Neuronal stem cell (in vitro differentiated cells): ENCODE results near the gene CDK14.

Source experiments
- DNase-seq: peaks from one replicate; pipeline ENCODE4 v3.0.0-alpha.2; 2013; ENCODE audit warnings: low spot score
- H2AFZ ChIP-seq: one replicate; pipeline ENCODE4 v1.6.1; 2013; ENCODE audit warnings: mild to moderate bottlenecking, low read length, inconsistent platforms
- H2AK5ac ChIP-seq: 2 replicates; pipeline ENCODE4 v1.6.1; 2013; ENCODE audit warnings: low read depth, mild to moderate bottlenecking, inconsistent platforms, low read length, moderate library complexity, mixed read lengths
- H2BK120ac ChIP-seq: 2 replicates; pipeline ENCODE4 v1.6.1; 2013; ENCODE audit warnings: low read depth, mild to moderate bottlenecking, inconsistent platforms, low read length, moderate library complexity, mixed read lengths
- H2BK12ac ChIP-seq: one replicate; pipeline ENCODE4 v1.6.1; 2013; ENCODE audit warnings: low read length, inconsistent platforms
- H2BK15ac ChIP-seq: 2 replicates; pipeline ENCODE4 v1.6.1; 2013; ENCODE audit warnings: mild to moderate bottlenecking, low read length, inconsistent platforms, mixed read lengths
- H2BK5ac ChIP-seq: one replicate; pipeline ENCODE4 v1.6.1; 2013; ENCODE audit warnings: inconsistent platforms, mild to moderate bottlenecking, low read length, moderate library complexity
- H3K14ac ChIP-seq: one replicate; pipeline ENCODE4 v1.6.1; 2013; ENCODE audit warnings: low read length, inconsistent platforms
- H3K18ac ChIP-seq: 2 replicates; pipeline ENCODE4 v1.6.1; 2013; ENCODE audit warnings: low read length, inconsistent platforms
- H3K23ac ChIP-seq: 2 replicates; pipeline ENCODE4 v1.6.1; 2013; ENCODE audit warnings: low read depth, mild to moderate bottlenecking, mixed read lengths, low read length, inconsistent platforms; ENCODE audit not compliant: poor library complexity
- H3K27ac ChIP-seq: replicated peaks from 3 replicates; pipeline ENCODE4 v1.5.1; 2013; ENCODE audit warnings: low read length, inconsistent platforms
- H3K27me3 ChIP-seq, 3 experiments: 2 replicates each; pipeline ENCODE4 v1.6.1; 2013; ENCODE audit warnings: low read length in 3 of 3, mild to moderate bottlenecking in 2 of 3, inconsistent platforms in 1 of 3, low read depth in 1 of 3, mixed read lengths in 1 of 3, moderate library complexity in 1 of 3; ENCODE audit not compliant: control insufficient read depth in 3 of 3, insufficient read depth in 3 of 3
- H3K36me3 ChIP-seq, 2 donors: replicated peaks in 1 of 2; 2 replicates each; pipeline ENCODE4 v1.6.1; 2013; ENCODE audit warnings: low read length in 2 of 2; ENCODE audit not compliant: control insufficient read depth in 2 of 2, insufficient read depth in 2 of 2
- H3K4ac ChIP-seq: 2 replicates; pipeline ENCODE4 v1.6.1; 2013; ENCODE audit warnings: inconsistent platforms, mild to moderate bottlenecking, low read length, moderate library complexity
- H3K4me1 ChIP-seq, 2 donors: 1 replicate in 1 of 2; 2 replicates in 1 of 2; pipeline ENCODE4 v1.6.1; 2013; ENCODE audit warnings: low read length in 2 of 2, low read depth in 1 of 2; ENCODE audit not compliant: control insufficient read depth in 2 of 2, insufficient read depth in 1 of 2
- H3K4me2 ChIP-seq: one replicate; pipeline ENCODE4 v1.6.1; 2013; ENCODE audit warnings: mild to moderate bottlenecking, low read length, inconsistent platforms; ENCODE audit not compliant: insufficient read depth, poor library complexity, severe bottlenecking
- H3K4me3 ChIP-seq, 2 donors: 2 replicates each; pipeline ENCODE4 v1.5.1; 2013; ENCODE audit warnings: low read length in 2 of 2, mild to moderate bottlenecking in 2 of 2, inconsistent platforms in 1 of 2, moderate library complexity in 1 of 2
- H3K79me1 ChIP-seq: one replicate; pipeline ENCODE4 v1.6.1; 2013; ENCODE audit warnings: low read depth, mild to moderate bottlenecking, inconsistent platforms, low read length, moderate library complexity
- H3K9ac ChIP-seq: one replicate; pipeline ENCODE4 v1.6.1; 2013; ENCODE audit warnings: mild to moderate bottlenecking, low read depth, low read length, inconsistent platforms; ENCODE audit not compliant: poor library complexity
- H3K9me3 ChIP-seq, 2 donors: replicated peaks in 1 of 2; 2 replicates each; pipeline versions ENCODE3 to v1.6.1; 2013; ENCODE audit warnings: low read length in 2 of 2, mild to moderate bottlenecking in 2 of 2, inconsistent platforms in 1 of 2, low read depth in 1 of 2, mixed read lengths in 1 of 2, moderate library complexity in 1 of 2; ENCODE audit not compliant: control insufficient read depth in 2 of 2, insufficient read depth in 1 of 2
- H4K8ac ChIP-seq: one replicate; pipeline ENCODE4 v1.6.1; 2013; ENCODE audit warnings: low read depth, mild to moderate bottlenecking, inconsistent platforms, low read length, moderate library complexity
- H4K91ac ChIP-seq: one replicate; pipeline ENCODE4 v1.6.1; 2013; ENCODE audit warnings: low read length, low read depth, mild to moderate bottlenecking, inconsistent platforms; ENCODE audit not compliant: poor library complexity
- WGBS, 2 donors: extraction: QIAGEN DNeasy Blood & Tissue Kit; methylation state at CpG; one replicate each; pipeline ENCODE4 v1.1.7; 2013; ENCODE audit warnings: missing lambda C conversion rate in 2 of 2, mixed read lengths in 1 of 2; ENCODE audit not compliant: insufficient read length in 2 of 2, insufficient replicate concordance in 1 of 2; ENCODE audit errors: extremely low coverage in 2 of 2; 5-methylcytosine and 5-hydroxymethylcytosine counted together

The CDK14 gene

GRCh38 chr7:90666186-90666585, 70.1 kb downstream of the CDK14 start:
- Histone ChIP-seq H2BK5ac (no peak overlapping the region), H3K4me3 (no peak overlapping the region), H2BK12ac (no peak overlapping the region), H3K36me3 (no peaks in the 10 kb centered on the region), H3K14ac (no peak overlapping the region), H3K9me3 (no peaks in the 10 kb centered on the region), H3K27ac (no peak overlapping the region), H2AK5ac (no peak overlapping the region), H3K79me1 (no peaks in the 10 kb centered on the region), H4K8ac (no peak overlapping the region), H2AFZ (no peak overlapping the region), H4K91ac (no peak overlapping the region), H3K27me3 (no peaks in the 10 kb centered on the region), H3K23ac (no peak overlapping the region), H2BK120ac (no peak overlapping the region), H2BK15ac (no peak overlapping the region), H3K4me1 (peaks cover 5 to 8% of the 10 kb centered on the region in 2 donors), H3K18ac (no peak overlapping the region), H3K4ac (no peak overlapping the region), H3K9ac (no peak overlapping the region), H3K4me2 (no peak overlapping the region)
- no CpG with 5 or more reads among the region's 4 CpGs for WGBS, 2 donors
- no peak for DNase-seq

GRCh38 chr7:90668992-90669391, 72.9 kb downstream of the CDK14 start:
- no peak overlapping the region for H2BK15ac ChIP-seq
- H3K23ac ChIP-seq, result no peak overlapping the region
- H2AK5ac ChIP-seq, result no peak overlapping the region
- no peak overlapping the region for H3K14ac ChIP-seq
- no peak overlapping the region for H3K27ac ChIP-seq
- no peak overlapping the region for H2AFZ ChIP-seq
- no peak overlapping the region for H3K4me3 ChIP-seq
- H3K9me3 ChIP-seq, result no peaks in the 10 kb centered on the region
- H4K91ac ChIP-seq, result no peak overlapping the region
- no peak overlapping the region for H3K4ac ChIP-seq
- H3K18ac ChIP-seq, result no peak overlapping the region
- no peaks in the 10 kb centered on the region for H3K36me3 ChIP-seq
- no CpG with 5 or more reads among the region's 2 CpGs for WGBS, 2 donors
- H3K79me1 ChIP-seq, result no peaks in the 10 kb centered on the region
- no peak for DNase-seq
- no peaks in the 10 kb centered on the region for H3K27me3 ChIP-seq
- H2BK12ac ChIP-seq, result no peak overlapping the region
- H2BK120ac ChIP-seq, result no peak overlapping the region
- H3K4me1 ChIP-seq, result no peaks in the 10 kb centered on the region
- no peak overlapping the region for H3K9ac ChIP-seq
- no peak overlapping the region for H3K4me2 ChIP-seq
- H4K8ac ChIP-seq, result no peak overlapping the region
- no peak overlapping the region for H2BK5ac ChIP-seq

- H2BK12ac ChIP-seq, result no peak overlapping the region
- no peak overlapping the region for H3K23ac ChIP-seq
- no peaks in the 10 kb centered on the region for H3K36me3 ChIP-seq
- no CpG with 5 or more reads among the region's 1 CpG for WGBS, 2 donors
- H2BK5ac ChIP-seq, result no peak overlapping the region
- no peak overlapping the region for H4K91ac ChIP-seq
- H2BK120ac ChIP-seq, result no peak overlapping the region
- H3K14ac ChIP-seq, result no peak overlapping the region
- no peaks in the 10 kb centered on the region for H3K4me1 ChIP-seq
- no peak overlapping the region for H3K27ac ChIP-seq
- no peak overlapping the region for H3K4ac ChIP-seq
- H2BK15ac ChIP-seq, result no peak overlapping the region
- H2AK5ac ChIP-seq, result no peak overlapping the region
- no peak overlapping the region for H4K8ac ChIP-seq
- H2AFZ ChIP-seq, result no peak overlapping the region
- H3K9ac ChIP-seq, result no peak overlapping the region
- H3K79me1 ChIP-seq, result no peaks in the 10 kb centered on the region
- no peaks in the 10 kb centered on the region for H3K9me3 ChIP-seq
- no peak overlapping the region for H3K4me3 ChIP-seq
- H3K18ac ChIP-seq, result no peak overlapping the region
- no peaks in the 10 kb centered on the region for H3K27me3 ChIP-seq
- H3K4me2 ChIP-seq, result no peak overlapping the region
- DNase-seq, result no peak
These were observed 73.4 kb downstream of the CDK14 start for GRCh38 chr7:90669492-90669891.

GRCh38 chr7:90671571-90671970, 75.5 kb downstream of the CDK14 start:
- H3K23ac ChIP-seq, result no peak overlapping the region
- H2AFZ ChIP-seq, result no peak overlapping the region
- H2BK15ac ChIP-seq, result no peak overlapping the region
- no peaks in the 10 kb centered on the region for H3K36me3 ChIP-seq
- H3K4me1 ChIP-seq, result peaks cover 0 to 2% of the 10 kb centered on the region in 2 donors
- no peak overlapping the region for H2AK5ac ChIP-seq
- no peak overlapping the region for H2BK12ac ChIP-seq
- H2BK120ac ChIP-seq, result no peak overlapping the region
- H4K8ac ChIP-seq, result no peak overlapping the region
- H3K18ac ChIP-seq, result no peak overlapping the region
- H4K91ac ChIP-seq, result no peak overlapping the region
- no peak overlapping the region for H3K14ac ChIP-seq
- H3K27me3 ChIP-seq, result no peaks in the 10 kb centered on the region
- DNase-seq, result no peak
- H3K4me2 ChIP-seq, result no peak overlapping the region
- H3K9me3 ChIP-seq, result no peaks in the 10 kb centered on the region
- no peak overlapping the region for H3K27ac ChIP-seq
- no peaks in the 10 kb centered on the region for H3K79me1 ChIP-seq
- H2BK5ac ChIP-seq, result no peak overlapping the region
- H3K4me3 ChIP-seq, result no peak overlapping the region
- H3K4ac ChIP-seq, result no peak overlapping the region
- no peak overlapping the region for H3K9ac ChIP-seq
- WGBS, 2 donors, result no CpG with 5 or more reads among the region's 2 CpGs
